ENCODE data around the gene SELENOO. TPM values are rescaled to one million over a fixed set of nuclear protein-coding genes. Genes with fewer than 3 reads are reported as not detected.

Gene SELENOO
- total and polyA plus RNA-seq, 2 of the 13 experiments (the other 11 are each of a cell fraction or from before 2014, with no cell fraction given) = 14.4 to 19.0 TPM

GRCh38 chr22:50185375-50186087 is 15.3 kb upstream of the SELENOO start, which contains the start of gene TRABD (continued):
- no peak for TF ChIP-seq NFE2L1 (CRISPR knock-in tag; IDR thresholded peaks at IDR 0.05; ENCODE audit: borderline replicate concordance)
- no peak for TF ChIP-seq ZNF354B (CRISPR knock-in tag; IDR thresholded peaks at IDR 0.05)
- TF ChIP-seq ZNF30 (CRISPR knock-in tag; IDR thresholded peaks at IDR 0.05) = no peak
- no peak for TF ChIP-seq FUBP1 (CRISPR knock-in tag; IDR thresholded peaks at IDR 0.05; ENCODE audit: borderline replicate concordance)
- no peak for TF ChIP-seq MTA3 (CRISPR knock-in tag; IDR thresholded peaks at IDR 0.05)
- TF ChIP-seq HNRNPLL (IDR thresholded peaks at IDR 0.05; ENCODE audit: low read depth, low read length, poor library complexity, severe bottlenecking) = no peak
- no peak for TF ChIP-seq ZNF441 (CRISPR knock-in tag; IDR thresholded peaks at IDR 0.05; ENCODE audit: borderline replicate concordance)
- TF ChIP-seq DBP (CRISPR knock-in tag; IDR thresholded peaks at IDR 0.05; ENCODE audit: not compliant biosample characterization) = no peak
- TF ChIP-seq ZGPAT (CRISPR knock-in tag; IDR thresholded peaks at IDR 0.05) = peak; percentile 30; the same call in 1 of the 2 replicates
- no peak for TF ChIP-seq ZSCAN30 (CRISPR knock-in tag; IDR thresholded peaks at IDR 0.05)
- TF ChIP-seq SP5 (CRISPR knock-in tag; IDR thresholded peaks at IDR 0.05; ENCODE audit: borderline replicate concordance, low read depth) = no peak
- no peak for TF ChIP-seq ZNF510 (CRISPR knock-in tag; IDR thresholded peaks at IDR 0.05; ENCODE audit: low read depth)
- TF ChIP-seq CREB1 (IDR thresholded peaks at IDR 0.05) = no peak
- no peak for TF ChIP-seq CREB1 (CRISPR knock-in tag; IDR thresholded peaks at IDR 0.05)
- TF ChIP-seq ZNF850 (CRISPR knock-in tag; conservative IDR thresholded peaks at IDR 0.05) = no peak
- no peak for TF ChIP-seq AKNA (CRISPR knock-in tag; IDR thresholded peaks at IDR 0.05; ENCODE audit: borderline replicate concordance)
- no peak for TF ChIP-seq EP300 (IDR thresholded peaks at IDR 0.05; ENCODE audit: low read depth in 2 of 2, low read length in 2 of 2)
- TF ChIP-seq EP300 (CRISPR knock-in tag; IDR thresholded peaks at IDR 0.05; ENCODE audit: borderline replicate concordance) = no peak
- TF ChIP-seq ZFP91 (CRISPR knock-in tag; IDR thresholded peaks at IDR 0.05; ENCODE audit: borderline replicate concordance) = peak; percentile 48; the same call in 1 of the 2 replicates

Measured in HepG2 (cell line).